Measurements from ENCODE around the gene IFNA5. TPM values are rescaled to one million over a fixed set of nuclear protein-coding genes. Genes with fewer than 3 reads are reported as not detected.

Gene IFNA5
- total and polyA plus RNA-seq, 2 of the 8 experiments (the other 6 are each of a cell fraction or from before 2014, with no cell fraction given): not detected

- no peak for TF ChIP-seq CREB1 (IDR thresholded peaks at IDR 0.05)
- no peak for TF ChIP-seq EGR1 (IDR thresholded peaks at IDR 0.05; ENCODE audit: borderline replicate concordance, low read depth, low read length)
These were observed 39.5 kb downstream of the IFNA5 start (continued) for GRCh38 chr9:21265421-21266189.
